HS-27A (cell line): Measurements from ENCODE around the gene DDA1.
"Not testable (repeated sequence)": the region's sequence is repeated elsewhere in the genome, so short reads cannot be mapped to it uniquely, and the experiment has no call there.

Experiments
- DNase-seq: peaks from one replicate; pipeline ENCODE4 v3.0.0-alpha.2; 2012; ENCODE audit warnings: low read depth, missing footprints

Gene DDA1

DNA sequence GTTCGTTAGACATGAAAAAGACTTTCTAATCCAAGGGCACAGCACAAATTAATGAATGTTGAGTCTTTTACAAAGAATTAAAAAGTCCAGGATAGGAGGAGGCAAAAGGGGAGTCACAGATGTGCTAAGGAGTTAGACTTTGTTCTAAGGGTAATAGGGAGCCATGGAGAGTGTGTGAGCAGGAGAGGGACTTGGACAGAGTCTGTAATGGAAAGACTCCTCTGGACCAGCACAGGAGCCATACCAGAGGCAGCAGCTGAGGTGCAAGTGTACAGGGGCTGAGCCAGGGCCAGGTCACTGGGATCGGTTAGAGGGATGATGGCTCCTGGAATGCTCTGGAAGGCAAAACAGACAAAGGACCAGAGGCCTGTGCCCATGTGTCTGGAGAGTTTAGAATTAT is 38.5 kb downstream of the DDA1 start:
- no peak for DNase-seq

DNA sequence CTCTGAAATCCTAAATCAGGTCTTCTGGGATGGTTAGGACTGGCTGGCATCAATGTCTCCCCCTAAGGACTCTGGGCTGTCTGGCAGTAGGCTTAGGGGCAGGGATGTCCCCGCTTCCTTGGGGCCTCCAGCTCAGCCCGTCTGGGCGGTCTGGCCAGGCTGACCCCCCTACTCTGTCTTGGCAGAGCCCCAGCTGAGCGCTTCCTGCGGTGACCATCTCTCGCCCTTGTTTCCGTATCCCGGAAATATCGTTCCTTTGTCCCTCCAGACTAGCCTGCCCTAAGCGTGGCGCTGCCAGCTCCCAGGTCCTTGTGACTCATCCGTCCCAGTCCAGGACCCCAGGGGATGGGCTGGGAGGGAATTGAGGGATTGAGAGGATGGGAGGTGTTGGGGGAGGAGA is 39.3 kb downstream of the DDA1 start:
- no peak for DNase-seq

GRCh38 chr19:17351815-17352435 is 42.6 kb downstream of the DDA1 start:
- DNase-seq = no peak

DNA sequence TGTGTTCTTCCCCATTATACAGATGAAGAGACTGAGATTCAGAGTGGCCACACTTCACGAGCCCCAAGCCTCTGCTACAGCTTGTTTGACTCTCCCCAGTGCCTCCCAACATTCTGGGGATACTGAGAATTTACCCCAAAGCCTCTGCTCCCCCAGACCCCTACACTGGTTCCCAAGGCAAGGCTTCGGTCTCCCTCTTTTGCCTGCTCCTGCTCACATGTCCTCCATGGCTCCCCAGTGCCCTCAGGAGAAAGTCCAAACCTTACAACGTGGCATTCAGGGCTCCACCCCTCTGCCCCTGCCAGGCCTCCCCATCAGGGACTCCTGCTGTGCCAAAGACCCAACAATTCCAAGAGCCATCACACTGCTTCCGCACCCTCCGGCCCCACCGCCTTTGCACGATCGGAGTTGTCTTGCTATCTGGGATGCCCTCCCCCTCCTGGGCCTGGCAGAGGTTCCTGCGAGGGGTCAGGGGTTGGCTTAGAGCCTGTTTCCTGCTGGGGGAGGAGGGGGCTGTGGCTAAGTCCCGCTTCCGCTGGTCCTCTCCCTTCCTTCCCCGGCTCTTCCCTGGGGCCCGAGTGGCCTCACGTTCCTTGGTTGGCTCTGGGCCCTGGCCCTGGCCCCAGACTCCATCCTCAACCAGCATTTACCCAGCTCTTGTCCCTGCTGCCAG is 43.4 kb downstream of the DDA1 start:
- no peak for DNase-seq

- no peak for DNase-seq
These were observed 44.0 kb downstream of the DDA1 start for GRCh38 chr19:17353386-17353785.

DNA sequence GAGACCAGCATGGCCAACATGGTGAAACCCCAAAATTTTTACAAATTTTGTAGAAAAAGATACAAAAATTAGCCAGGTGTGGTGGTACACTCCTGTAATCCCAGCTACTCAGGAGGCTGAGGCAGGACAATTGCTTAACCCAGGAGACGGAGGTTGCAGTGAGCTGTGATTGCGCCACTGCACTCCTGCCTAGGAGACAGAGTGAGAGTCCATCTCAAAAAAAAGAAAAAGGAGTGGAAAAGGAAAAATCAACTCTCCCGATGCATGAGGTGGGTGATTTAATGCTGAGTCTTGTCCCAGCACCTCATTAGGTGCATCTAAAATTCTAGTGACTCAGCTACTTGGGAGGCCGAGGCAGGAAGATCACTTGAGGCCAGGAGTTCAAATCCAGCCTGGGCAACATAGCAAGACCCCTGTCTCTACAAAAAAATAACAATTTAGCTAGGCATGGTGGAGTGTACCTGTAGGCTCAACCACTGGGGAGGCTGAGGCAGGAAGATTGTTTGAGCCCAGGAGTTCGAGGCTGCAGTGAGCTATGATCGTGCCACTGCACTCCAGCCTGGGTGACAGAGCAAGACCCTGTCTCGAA is 47.8 kb downstream of the DDA1 start:
- no peak for DNase-seq

DNA sequence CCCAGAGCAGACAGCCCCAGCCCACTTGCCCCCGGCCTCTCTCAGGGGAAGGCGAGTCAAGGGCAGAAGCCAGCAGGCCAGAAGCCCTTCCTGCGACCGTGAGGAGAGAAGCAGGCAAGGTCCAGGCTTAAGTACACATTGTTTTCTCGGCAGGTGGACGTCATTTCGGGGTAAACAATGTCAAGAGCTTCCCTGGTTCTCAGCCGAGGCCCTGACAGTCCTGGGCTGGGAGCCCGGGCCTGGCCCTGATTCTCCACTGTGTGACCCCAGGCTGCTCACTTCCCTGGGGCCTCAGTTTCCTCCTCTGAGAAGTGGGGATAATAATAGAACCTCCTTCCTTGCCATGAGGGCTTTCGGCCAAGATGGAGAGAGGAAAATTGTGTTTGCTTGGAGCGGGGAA is 48.4 kb downstream of the DDA1 start:
- no peak for DNase-seq

- no peak for DNase-seq
These were observed 49.0 kb downstream of the DDA1 start for GRCh38 chr19:17358395-17358794.

DNA sequence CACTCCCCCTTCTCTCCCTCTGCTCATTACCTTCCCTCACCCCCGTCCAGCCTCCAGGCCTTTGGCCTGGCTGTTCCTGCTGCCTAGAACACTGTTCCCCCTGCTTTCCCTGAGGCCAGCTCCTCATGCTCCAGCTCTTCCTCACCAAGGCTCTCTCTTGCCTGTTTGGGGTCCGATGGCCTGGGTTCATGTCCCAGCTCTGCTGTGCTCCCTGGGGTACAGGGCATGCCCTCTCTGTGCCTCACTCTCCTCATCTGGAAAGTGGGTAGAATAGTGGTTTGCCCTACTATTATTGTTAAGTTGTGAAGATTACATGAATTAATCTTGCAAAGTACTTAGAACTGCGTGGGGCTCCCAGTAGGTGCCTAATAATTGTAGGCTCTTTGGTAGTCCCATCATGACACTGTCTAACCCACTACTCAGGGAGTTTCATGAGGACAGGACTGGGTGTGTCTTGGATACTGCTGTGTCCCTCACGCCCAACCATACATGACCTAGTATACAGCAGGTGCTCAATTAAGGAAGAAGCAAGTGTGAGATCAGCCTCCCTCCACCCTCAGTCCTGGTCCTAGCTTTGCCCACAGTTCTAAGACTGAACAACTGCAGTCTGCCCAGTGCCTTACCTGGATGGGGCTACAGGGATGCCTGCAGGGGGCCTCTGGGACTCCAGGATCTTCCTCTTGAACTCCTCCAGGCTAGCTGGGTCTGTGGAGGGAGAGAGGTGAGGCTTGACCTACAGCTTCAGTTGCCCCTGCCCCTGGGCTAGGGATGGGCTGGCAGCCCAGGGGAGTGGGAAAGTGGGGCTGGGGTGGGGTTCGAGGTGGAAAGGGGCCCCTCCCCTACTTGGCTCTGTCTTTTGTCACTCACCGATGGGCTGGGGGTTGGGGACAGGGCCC is 50.8 kb downstream of the DDA1 start:
- no peak for DNase-seq

DNA sequence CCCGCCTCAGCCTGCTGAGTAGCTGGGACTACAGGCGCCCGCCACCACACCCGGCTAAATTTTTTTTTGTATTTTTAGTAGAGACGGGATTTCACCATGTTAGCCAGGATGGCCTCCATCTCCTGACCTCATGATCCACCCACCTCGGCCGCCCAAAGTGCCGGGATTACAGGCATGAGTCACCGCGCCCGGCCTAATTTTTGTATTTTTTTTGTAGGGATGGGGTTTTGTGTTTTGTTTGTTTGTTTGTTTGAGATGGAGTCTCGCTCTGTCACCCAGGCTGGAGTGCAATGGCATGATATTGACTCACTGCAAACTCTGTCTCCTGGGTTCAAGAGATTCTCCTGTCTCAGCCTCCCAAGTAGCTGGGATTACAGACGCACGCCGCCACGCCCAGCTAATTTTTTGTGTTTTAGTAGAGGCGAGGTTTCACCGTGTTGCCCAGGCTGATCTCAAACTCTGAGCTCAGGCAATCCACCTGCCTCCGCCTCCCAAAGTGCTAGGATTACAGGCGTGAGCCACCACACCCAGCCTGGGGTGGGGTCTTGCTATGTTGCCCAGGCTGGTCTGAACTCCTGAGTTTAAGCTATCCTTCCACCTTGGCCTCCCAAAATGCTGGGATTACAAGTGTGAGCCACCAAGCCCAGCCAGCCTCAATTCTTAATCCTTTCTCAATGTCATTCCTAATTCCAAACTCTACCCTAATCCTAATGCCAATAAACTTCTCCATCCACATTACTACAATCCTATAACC is 54.7 kb downstream of the DDA1 start:
- DNase-seq = not testable (repeated sequence)

DNA sequence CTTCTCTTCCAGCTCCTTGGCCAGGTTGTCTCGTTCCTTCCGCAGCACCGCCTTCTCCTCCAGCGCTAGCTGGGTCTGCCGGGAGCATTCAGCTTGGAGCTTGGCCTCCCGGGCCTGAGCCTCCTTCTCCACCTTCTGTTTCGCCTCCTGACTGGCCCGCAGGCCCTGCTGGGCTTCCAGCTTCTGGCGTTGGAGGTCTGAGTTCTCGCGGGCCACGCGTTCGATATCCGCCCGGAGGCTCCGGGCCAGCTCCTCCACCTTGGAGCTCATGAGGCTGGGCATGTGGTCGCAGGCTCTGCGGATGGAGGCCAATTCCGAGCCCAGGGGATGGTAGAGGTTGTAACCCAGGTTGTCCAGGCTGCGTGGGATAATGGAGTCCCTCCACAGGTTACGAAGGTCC is 56.0 kb downstream of the DDA1 start:
- DNase-seq = no peak

DNA sequence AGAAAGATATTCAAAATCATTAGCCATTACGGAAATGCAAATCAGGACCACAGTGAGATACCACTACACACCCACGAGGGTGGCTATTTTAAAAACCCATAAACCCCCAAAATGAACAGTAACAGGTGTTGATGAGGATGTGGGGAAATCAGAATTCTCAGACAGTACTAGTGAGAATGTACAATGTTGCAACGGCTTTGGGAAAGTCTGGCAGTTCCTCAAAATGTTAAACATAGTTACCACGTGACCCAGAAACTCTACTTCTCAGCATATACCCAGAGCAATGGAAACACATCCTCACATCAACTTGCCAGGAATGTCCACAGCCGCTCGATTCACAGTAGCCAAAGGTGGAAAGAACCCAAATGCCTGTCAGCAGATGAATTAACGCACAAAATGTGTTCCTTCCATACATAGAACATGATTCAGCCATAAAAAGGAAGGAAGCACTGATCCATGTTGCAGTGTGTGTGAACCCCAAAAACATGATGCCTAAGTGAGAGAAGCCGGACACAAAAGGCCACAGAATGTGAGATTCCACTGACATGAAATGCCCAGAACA is 60.7 kb downstream of the DDA1 start:
- DNase-seq = no peak
